Tibial artery (tissue), 4 donors: ENCODE data around the gene ZBTB17.
A peak's percentile ranks its signal among the peaks of the same experiment; 100 is the strongest.

ENCODE experiments used
- DNase-seq, 2 donors: peaks; one replicate each; pipeline ENCODE4 v3.0.0-alpha.2; 2019
- H3K27ac ChIP-seq, 2 donors: fragments of 200-600 bp; sonication (generic) in 1 of 2; 1 replicate in 1 of 2; 2 replicates in 1 of 2; pipeline ENCODE4 v1.5.1; 2018 to 2019; ENCODE audit warnings: mild to moderate bottlenecking in 1 of 2
- H3K27me3 ChIP-seq, 2 donors: fragments of 200-600 bp; sonication (generic) in 1 of 2; one replicate each; pipeline versions ENCODE4 v1.5.1 to v1.6.0; 2016 to 2019
- H3K36me3 ChIP-seq, 3 donors: fragments of 200-600 bp; sonication (generic) in 2 of 3; one replicate each; pipeline ENCODE4 v1.5.1; 2016 to 2019; ENCODE audit warnings: mild to moderate bottlenecking in 2 of 3
- H3K4me1 ChIP-seq, 4 donors: fragments of 200-600 bp; sonication (generic) in 2 of 4; 1 replicate in 3 of 4; 2 replicates in 1 of 4; pipeline ENCODE4 v1.5.1; 2016 to 2019
- H3K4me3 ChIP-seq, 2 donors: fragments of 200-600 bp; sonication (generic) in 1 of 2; 1 replicate in 1 of 2; 2 replicates in 1 of 2; pipeline ENCODE4 v1.5.1; 2018 to 2019; ENCODE audit warnings: mild to moderate bottlenecking in 2 of 2
- H3K9me3 ChIP-seq, 3 donors: fragments of 200-600 bp; sonication (generic) in 1 of 3; one replicate each; pipeline ENCODE4 v1.5.1; 2016 to 2019
- CTCF ChIP-seq, 2 experiments: fragments of 200-600 bp in 1 of 2; fragments of 450-650 bp in 1 of 2; IDR thresholded peaks; one replicate each; pipeline ENCODE4 v1.5.1; 2017 to 2019; ENCODE audit warnings: antibody characterized with exemption in 2 of 2, mild to moderate bottlenecking in 1 of 2, moderate library complexity in 1 of 2
- intact Hi-C: fragments of 100-400 bp; cut with DNase I; formaldehyde crosslinking; loops from one replicate; pipeline ENCODE4 v1.15.0; 2023; ENCODE audit warnings: low total_unique reads

Gene ZBTB17

GRCh38 chr1:16012590-16013219 is 36.8 kb upstream of the ZBTB17 start:
- peak overlapping the region; percentile 39 to 53 for H3K4me3 ChIP-seq
- DNase-seq, result peak; percentile 74 to 93

GRCh38 chr1:16011936-16012589 is 36.2 kb upstream of the ZBTB17 start:
- peaks cover 3 to 47% (median 42%) of the 10 kb centered on the region in 4 donors for H3K4me1 ChIP-seq
- peak overlapping the region; percentile 89 to 99 for H3K27ac ChIP-seq
- H3K27me3 ChIP-seq, result no peaks in the 10 kb centered on the region
- no peak for TF ChIP-seq CTCF (IDR thresholded peaks at IDR 0.05)
- intact Hi-C loops, result no loop called here
- DNase-seq, result no peak
- no peaks in the 10 kb centered on the region for H3K9me3 ChIP-seq
- H3K36me3 ChIP-seq, result peaks cover 0 to 5% (median 0%) of the 10 kb centered on the region in 3 donors
- peak overlapping the region in 1 of 2 donors; percentile 53 for H3K4me3 ChIP-seq

More at GRCh38 chr1:16012590-16013219, 36.8 kb upstream of the ZBTB17 start:
- peaks cover 0 to 5% (median 0%) of the 10 kb centered on the region in 3 donors for H3K36me3 ChIP-seq
- H3K27me3 ChIP-seq, result no peaks in the 10 kb centered on the region
- no peak for TF ChIP-seq CTCF (IDR thresholded peaks at IDR 0.05)
- H3K9me3 ChIP-seq, result no peaks in the 10 kb centered on the region
- H3K27ac ChIP-seq, result peak overlapping the region; percentile 89 to 99
- peaks cover 3 to 50% (median 44%) of the 10 kb centered on the region in 4 donors for H3K4me1 ChIP-seq
- intact Hi-C loops, result no loop called here

GRCh38 chr1:16010837-16011236 is 34.9 kb upstream of the ZBTB17 start:
- H3K36me3 ChIP-seq, result peaks cover 0 to 5% (median 0%) of the 10 kb centered on the region in 3 donors
- DNase-seq, result no peak
- no peak for TF ChIP-seq CTCF (IDR thresholded peaks at IDR 0.05)
- no peaks in the 10 kb centered on the region for H3K9me3 ChIP-seq
- H3K27me3 ChIP-seq, result no peaks in the 10 kb centered on the region
- H3K4me3 ChIP-seq, result no peak overlapping the region
- peak overlapping the region in 1 of 2 donors; percentile 99 for H3K27ac ChIP-seq
- intact Hi-C loops, result no loop called here
- H3K4me1 ChIP-seq, result peaks cover 3 to 40% (median 36%) of the 10 kb centered on the region in 4 donors

- no peaks in the 10 kb centered on the region for H3K27me3 ChIP-seq
- H3K4me3 ChIP-seq, result no peak overlapping the region
- no peaks in the 10 kb centered on the region for H3K9me3 ChIP-seq
- TF ChIP-seq CTCF (IDR thresholded peaks at IDR 0.05), result no peak
- H3K36me3 ChIP-seq, result no peaks in the 10 kb centered on the region
- peak overlapping the region in 1 of 2 donors; percentile 7 for H3K27ac ChIP-seq
- intact Hi-C loops, result loop anchor here (2.0 kb wide), 2 partner anchors 23 to 47 kb away; no protein-coding TSS in a partner anchor
- no peak for DNase-seq
- H3K4me1 ChIP-seq, result peaks cover 0 to 29% (median 24%) of the 10 kb centered on the region in 4 donors
Measured at GRCh38 chr1:16009678-16010077, 33.8 kb upstream of the ZBTB17 start.

- H3K36me3 ChIP-seq, result no peaks in the 10 kb centered on the region
- H3K4me1 ChIP-seq, result peaks cover 0 to 22% (median 18%) of the 10 kb centered on the region in 4 donors
- no peaks in the 10 kb centered on the region for H3K27me3 ChIP-seq
- intact Hi-C loops, result loop anchor here (2.0 kb wide), 2 partner anchors 24 to 48 kb away; no protein-coding TSS in a partner anchor
- peak; percentile 74 to 87 for DNase-seq
- no peak overlapping the region for H3K4me3 ChIP-seq
- no peaks in the 10 kb centered on the region for H3K9me3 ChIP-seq
- peak; percentile 97 to 99 for TF ChIP-seq CTCF (IDR thresholded peaks at IDR 0.05)
- peak overlapping the region in 1 of 2 donors; percentile 7 for H3K27ac ChIP-seq
Measured at GRCh38 chr1:16009030-16009460, 33.1 kb upstream of the ZBTB17 start.
